GM18868 (cell line): ENCODE results near the gene PLD1.
"Not testable (repeated sequence)": the region's sequence is repeated elsewhere in the genome, so short reads cannot be mapped to it uniquely, and the experiment has no call there.

Experiments
- ATAC-seq: cut with Tn5 transposase; IDR thresholded peaks from one replicate; pipeline ENCODE4 v1.9.1; 2021; ENCODE audit warnings: mild to moderate bottlenecking, moderate library complexity; ENCODE audit not compliant: unreplicated experiment

The PLD1 gene

GRCh38 chr3:171815973-171816595 is 5.8 kb upstream of the PLD1 start:
- no peak for ATAC-seq

- not testable (repeated sequence) for ATAC-seq
Measured at GRCh38 chr3:171814662-171815061, 4.4 kb upstream of the PLD1 start.

- ATAC-seq, result peak; percentile 30
Measured at GRCh38 chr3:171813897-171814460, 3.7 kb upstream of the PLD1 start.

GRCh38 chr3:171813278-171813896 is 3.1 kb upstream of the PLD1 start:
- no peak for ATAC-seq

GRCh38 chr3:171812811-171813210 is 2.5 kb upstream of the PLD1 start:
- ATAC-seq, result no peak

- no peak for ATAC-seq
Measured at GRCh38 chr3:171811913-171812335, 1.6 kb upstream of the PLD1 start.

GRCh38 chr3:171811295-171811912 is 1.1 kb upstream of the PLD1 start:
- ATAC-seq, result no peak

- no peak for ATAC-seq
Measured at GRCh38 chr3:171810629-171811294, 479 bp upstream of the PLD1 start.

GRCh38 chr3:171809611-171809860 is 747 bp downstream of the PLD1 start:
- ATAC-seq, result peak; percentile 35

GRCh38 chr3:171807806-171808205 is 2.5 kb downstream of the PLD1 start:
- no peak for ATAC-seq

- no peak for ATAC-seq
Measured at GRCh38 chr3:171807129-171807675, 3.1 kb downstream of the PLD1 start.

- ATAC-seq, result peak; percentile 16
Measured at GRCh38 chr3:171806200-171807128, 3.8 kb downstream of the PLD1 start.

- no peak for ATAC-seq
Measured at GRCh38 chr3:171805687-171806086, 4.6 kb downstream of the PLD1 start.

GRCh38 chr3:171804618-171805389 is 5.5 kb downstream of the PLD1 start:
- ATAC-seq, result no peak

GRCh38 chr3:171803044-171803443 is 7.2 kb downstream of the PLD1 start:
- ATAC-seq, result no peak

GRCh38 chr3:171802590-171802956 is 7.7 kb downstream of the PLD1 start:
- peak; percentile 65 for ATAC-seq

GRCh38 chr3:171801738-171802589 is 8.3 kb downstream of the PLD1 start:
- peak; percentile 48 for ATAC-seq

GRCh38 chr3:171799501-171799900 is 10.8 kb downstream of the PLD1 start:
- no peak for ATAC-seq

GRCh38 chr3:171797873-171798272 is 12.4 kb downstream of the PLD1 start:
- no peak for ATAC-seq
